Activated CD4-positive, CD25-positive, alpha-beta regulatory T cell (primary cell): ENCODE data around the gene EDC4.
"Not testable (repeated sequence)": the region's sequence is repeated elsewhere in the genome, so short reads cannot be mapped to it uniquely, and the experiment has no call there.

Experiments
- DNase-seq, 4 experiments: peaks; one replicate each; lab custom pipeline; 2025; lab: John Stamatoyannopoulos, UW

The EDC4 gene

DNA sequence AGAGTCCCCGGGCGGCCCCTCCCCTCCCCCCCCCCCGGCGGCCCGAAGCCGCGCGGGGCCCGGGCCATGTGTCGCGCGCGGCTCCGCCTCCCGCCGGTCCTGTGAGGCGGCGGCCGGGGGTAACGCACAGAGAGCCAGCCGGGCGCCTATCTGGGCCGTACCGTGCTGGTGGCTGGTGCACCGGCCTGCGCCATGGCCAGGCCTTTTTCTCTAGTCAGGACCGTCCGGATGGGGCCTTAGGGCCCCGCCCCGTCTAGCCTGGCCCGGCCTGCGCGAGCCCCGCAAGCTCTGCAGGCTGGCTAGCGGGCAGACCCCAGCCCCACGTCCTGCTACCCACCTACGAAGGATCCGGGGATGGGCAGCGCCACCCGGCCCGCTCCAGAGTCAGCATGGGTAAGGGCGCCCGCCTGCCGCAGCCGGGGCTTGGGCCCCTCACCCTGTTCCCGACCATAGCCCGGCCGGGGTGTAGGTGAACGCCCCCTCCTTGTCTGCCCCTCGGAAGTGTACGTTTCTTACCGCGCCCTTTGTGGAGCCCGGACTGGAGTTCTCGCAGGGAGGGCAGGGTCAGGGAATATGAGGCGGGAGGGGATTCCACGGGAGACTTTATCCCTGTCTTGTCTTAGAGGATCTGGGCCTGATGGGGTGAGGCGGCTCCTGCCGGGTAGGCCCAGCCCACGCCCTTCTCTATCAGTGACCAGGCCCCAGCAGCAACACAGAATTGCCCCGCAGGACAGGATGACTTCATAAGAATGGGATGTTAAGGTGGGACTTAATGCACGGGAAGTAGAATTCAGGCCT is 25.6 kb upstream of the EDC4 start, which contains the start of gene CENPT:
Gene CENPT (minus strand): TSS at position 630 of the 798 bp plus-strand sequence. CDS start 13,834 bp downstream, outside the sequence.
- DNase-seq: peak in 2 of 4 experiments; percentile 68 to 70

DNA sequence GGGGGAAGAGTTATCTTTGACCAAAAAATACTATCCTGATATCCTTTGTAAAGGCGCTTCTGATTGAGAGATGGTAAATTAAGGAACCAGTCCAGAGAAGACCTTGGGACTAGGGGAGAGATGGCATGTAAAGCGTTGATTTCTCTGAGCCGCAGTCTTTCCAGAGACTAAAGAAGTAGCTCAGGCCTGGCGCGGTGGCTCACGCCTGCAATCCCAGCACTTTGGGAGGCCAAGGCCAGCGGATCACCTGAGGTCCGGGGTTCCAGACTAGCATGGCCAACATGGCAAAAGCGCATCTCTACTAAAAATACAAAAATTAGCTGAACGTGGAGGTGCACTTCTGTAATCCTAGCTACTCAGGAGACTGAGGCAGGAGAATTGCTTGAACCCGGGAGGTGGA is 24.7 kb upstream of the EDC4 start:
- DNase-seq: no peak

DNA sequence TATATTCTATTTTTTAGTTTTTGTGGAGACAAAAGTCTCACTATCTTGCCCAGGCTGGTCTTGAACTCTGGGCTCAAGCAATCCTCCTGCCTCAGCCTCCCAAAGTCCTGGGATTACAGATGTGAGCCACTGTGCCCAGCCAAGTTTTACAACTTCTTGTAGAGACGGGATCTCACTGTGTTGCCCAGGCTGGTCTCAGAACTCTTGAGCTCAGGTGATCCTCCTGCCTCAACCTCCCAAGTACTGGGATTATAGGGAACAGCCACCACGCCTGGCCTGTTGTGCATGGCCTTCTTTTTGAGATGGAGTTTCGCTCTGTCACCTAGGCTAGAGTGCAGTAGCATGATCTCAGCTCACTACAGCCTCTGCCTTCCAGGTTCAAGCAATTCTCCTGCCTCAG is 19.2 kb upstream of the EDC4 start:
- DNase-seq: no peak

DNA sequence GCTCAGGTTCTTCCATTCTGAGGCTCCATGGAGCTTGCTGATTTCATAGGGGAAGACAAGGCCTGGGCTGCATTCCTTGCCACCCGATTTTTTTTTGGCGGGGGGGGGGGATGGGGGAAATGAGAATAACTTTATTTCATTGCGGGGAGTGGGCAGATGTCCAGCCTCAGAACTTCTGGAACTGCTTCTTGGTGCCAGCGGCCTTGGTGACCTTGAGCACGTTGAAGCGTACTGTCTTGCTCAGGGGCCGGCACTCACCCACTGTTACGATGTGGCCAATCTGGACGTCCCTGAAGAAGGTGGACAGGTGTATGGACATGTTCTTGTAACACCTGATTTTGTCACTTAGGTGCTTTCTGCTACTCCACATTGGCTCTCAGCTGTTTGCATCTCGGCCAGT is 17.1 kb upstream of the EDC4 start:
- no peak for DNase-seq

DNA sequence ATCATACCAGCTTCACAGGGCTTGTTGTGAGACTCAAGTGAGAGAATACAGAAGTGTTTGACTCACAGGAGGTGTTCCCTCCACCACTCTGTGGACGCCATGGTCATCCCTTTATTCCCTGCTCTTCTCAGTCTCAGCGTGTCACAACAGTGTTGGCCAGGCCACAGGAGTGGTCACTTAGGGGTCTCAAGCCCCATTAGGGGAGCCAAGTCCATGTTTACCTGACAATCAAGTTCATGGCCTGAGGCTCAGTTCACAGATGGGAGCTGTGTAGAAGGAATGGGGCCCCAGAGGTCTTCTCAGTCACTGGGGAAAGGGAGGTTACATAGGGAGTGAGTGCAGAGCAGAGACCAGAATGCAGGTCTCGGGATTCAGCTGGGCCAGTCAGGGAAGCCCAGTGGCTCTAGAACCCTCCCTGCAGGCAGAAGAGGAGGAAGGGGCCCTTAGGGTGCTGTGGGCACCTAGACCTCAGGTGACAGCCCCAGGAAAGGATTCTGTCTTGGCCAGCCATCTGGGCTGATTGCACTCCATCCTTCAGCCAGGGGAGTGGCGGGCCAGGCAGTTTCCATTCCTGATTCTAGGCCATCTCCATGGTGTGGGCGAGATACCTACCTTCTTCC is 15.8 kb upstream of the EDC4 start:
- no peak for DNase-seq

DNA sequence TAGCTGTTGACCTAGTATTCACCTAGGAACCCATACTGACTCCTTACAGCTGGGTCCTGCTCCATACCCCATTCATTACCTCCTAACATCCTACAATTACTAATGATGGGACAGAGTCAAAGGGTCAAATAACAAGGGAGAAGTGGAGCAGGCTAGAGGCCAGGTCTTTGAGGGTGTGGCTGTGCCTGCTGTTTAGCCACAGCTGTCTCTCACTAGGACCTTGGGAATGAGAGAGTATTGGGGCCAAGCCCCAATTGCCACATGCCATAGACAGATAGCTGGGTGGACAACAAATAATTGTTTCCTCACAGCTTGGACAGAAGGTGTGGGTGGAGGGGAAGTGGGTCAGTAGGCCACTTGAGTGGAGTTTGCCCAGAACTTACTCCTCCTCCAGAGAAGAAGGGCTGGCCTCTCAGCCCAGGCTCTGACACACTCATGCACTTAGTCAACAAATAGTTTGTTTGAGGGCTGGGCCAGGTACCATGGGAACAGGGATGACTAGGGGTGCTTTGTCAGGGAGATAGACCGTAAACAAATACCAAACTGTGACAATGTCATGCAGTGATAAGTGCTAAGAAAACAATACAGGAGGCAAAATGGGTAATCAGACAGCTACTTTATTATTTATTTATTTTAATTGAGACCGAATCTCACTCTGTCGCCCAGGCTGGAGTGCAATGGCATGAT is 15.2 kb upstream of the EDC4 start:
- DNase-seq: no peak

DNA sequence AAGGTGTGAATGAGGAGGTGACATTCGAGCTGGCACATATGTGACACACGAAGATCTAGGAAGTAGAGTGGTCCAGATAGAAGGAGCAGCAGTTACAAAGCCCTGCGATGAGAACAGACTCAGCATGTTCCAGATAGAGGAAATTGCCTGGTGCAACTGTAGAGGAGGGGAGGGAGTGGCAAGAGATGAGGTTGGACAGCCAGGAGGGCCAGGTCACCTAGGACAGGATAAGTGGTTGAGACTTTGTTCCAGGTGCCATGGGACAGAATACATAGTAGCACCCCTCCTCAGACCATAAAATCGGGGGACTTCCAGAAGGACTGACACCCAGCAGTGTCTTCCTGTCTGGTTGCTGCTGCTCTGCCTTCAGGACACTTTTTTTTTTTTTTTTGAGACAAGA is 14.4 kb upstream of the EDC4 start:
- no peak for DNase-seq

DNA sequence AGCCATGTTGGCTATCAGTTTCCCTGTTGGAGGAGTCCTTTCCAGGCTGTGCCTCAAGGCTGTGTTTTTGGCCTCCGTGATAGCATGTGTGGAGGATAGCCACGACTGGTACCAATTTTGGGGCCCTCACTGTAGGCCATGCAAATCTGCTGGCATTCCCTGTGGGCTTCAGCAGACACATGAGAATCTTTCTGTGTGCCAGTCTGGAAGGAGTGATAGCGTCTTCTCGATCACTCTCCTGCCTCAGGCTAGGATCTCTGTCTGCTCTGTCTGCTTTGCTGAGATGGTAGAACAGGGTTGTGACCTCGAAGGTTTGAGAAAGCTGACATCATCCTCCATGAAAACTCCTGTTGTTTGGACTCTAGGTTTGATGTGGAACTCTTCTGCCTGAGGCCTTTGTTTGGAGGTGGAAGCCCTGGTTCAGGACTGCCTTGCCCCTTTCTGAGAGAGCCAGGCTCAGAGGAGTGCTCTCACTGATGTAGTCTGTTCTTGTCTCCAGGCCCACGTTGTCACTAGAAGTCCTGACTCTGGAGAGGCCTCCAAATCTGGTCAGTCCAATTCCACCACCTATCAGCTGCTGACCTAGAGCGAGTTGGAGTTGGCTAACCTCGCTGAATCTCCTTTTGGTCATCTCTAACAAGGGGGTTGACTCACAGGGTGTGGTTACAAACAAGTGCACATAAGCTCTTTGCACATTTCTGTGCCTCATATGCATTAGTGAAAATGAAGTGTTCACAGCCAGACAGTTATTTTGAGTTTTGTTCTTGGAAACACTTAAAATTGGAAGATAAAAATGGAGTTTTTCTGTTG is 12.1 kb upstream of the EDC4 start:
- DNase-seq: no peak

DNA sequence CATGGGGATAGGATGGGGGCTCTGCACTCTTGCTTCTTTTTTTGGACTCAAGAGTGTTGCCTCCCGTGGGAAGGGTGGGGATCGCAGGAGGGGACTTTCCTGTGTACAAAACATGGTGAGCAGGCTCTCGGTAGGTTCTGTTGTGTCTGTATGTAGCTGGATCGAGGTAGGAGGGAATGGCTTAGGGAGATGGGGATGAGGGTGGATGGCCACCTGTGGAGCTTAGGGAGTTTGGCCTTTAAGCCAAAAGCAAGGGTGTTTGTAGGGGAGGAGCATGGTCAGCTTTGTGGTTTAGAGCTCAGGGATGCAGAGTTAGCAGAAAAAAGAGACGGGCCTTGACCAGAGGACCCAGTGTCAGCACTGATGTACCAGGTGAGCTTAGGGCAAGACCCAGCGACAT is 11.0 kb upstream of the EDC4 start:
- no peak for DNase-seq

DNA sequence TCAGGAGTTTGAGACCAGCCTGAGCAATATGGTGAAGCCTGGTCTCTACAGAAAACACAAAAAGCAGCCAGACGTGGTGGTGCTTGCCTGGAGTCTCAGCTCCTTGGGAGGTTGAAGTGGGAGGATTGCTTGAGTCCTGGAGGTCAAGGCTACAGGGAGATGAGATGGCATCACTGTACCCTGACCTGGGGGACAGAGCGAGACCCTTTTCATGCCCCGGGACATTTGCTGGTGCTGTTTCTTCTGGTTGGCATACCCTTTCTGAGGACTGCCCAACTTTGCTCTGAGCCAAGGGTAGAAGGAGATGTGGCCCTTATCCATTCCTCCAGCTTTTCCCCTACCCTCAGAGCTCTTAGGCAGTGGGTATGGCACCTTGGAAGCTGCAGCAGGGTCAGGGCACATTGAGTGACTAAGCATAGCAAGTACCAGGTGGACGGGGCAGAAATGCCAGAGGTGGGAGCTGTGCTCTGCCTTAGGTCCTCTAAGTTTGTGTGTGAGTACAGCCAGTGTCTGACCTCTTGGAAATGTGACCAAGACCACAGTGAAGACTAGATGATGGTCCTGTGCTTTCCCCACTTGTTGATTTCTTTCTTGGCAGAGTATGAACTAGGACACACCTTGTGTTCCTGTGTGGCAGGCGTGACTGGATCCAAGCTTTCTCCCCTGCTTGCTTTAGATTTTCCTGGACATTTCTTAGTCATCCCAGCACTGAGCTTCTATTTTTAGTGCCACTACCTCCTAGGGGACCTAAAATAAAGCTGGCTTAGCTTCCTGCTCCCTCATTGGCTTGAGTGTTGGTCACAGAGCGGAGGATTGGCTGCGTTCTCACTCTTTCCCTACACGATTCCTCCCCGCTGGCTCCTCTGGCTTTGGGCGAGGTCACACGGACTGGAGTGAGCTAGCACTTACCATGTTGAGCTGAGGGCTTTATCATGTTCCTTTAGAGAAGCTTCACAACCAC is 9.9 kb upstream of the EDC4 start:
- no peak for DNase-seq

DNA sequence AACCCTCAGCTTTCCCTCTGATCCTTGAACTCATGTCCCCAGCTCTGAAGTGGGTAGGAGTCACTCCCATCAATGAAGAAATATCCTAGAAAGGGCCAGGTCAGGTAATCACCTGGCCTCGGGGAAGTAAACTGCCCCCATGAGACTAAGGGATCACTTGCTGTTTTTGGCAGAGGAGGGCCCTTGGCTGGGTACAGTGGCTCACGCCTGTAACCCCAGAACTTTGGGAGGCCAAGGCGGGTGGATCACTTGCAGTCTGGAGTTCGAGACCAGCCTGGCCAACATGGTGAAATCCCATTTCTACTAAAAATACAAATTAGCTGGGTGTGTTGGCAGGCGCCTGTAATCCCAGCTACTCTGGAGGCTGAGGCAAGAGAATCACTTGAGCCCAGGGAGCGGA is 8.8 kb upstream of the EDC4 start:
- DNase-seq: not testable (repeated sequence)

DNA sequence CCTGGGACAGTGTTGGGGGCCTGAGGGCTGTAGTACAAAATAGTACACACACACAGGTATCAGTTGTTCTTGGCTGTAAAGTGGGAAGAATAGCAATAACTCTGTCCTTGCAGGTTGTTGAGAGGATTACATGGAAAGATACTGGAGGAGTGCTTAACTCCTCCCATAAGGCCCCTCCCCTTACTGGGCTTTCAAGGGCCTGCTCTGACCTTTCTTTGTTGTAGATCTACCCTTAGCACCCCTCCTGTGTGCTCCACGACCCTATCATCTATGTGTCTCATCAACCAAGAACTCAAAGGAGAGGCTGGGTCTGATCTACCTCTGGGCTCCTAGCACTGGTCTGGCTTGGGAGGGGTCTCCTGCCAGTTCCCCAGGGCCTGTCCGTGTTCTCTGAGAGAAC is 8.3 kb upstream of the EDC4 start:
- no peak for DNase-seq

DNA sequence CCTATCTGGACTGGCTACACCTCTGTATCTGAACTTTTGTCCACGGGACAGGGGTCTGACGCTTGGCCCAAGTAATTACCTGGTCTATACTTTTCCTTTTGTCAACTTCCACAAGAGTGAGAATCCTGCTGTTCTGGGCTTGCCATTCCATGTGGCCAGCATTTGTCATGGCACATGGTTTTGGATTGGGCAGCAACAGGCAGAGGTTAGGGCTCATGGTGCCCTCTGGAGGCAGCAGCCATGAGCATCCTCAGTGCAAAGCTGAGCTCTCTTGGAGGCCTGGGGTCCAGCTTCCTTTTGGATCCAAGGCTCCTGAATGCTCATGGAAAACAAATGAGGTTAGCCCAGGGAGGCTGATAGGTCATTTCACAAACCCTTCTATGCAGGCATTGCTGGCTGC is 7.5 kb upstream of the EDC4 start:
- DNase-seq: no peak

DNA sequence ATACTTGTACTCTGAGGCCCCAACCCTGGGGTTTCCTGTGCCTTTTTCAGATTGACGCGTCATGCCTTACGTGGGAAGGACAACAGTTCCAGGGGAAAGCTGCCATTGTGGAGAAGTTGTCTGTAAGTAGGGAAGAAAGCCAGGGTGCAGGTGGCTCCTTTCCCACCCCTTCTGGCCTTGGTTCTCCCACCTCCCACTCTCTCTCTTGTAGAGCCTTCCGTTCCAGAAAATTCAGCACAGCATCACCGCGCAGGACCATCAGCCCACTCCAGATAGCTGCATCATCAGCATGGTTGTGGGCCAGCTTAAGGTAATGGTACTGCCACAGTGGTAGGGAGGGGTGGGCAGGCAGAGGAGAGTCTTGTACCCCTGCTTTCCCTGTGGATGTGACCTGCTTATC is 4.6 kb upstream of the EDC4 start:
- no peak for DNase-seq

DNA sequence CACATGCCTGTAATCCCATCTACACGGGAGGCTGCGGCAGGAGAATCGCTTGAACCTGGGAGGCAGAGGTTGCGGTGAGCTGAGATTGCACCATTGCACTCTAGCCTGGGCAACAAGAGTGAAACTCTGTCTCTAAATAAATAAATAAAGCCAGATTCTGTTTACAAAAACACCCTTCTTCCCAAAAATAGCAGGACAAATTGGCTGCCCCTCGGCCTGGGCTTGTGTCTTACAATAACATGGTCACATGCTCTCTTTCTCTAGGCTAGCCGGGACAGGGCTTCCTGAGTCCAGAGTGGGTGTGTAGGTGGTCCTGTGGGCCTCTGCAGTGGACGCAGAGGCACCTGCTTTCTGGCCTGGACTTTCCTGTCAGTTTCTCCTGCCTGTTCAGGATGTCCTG is 3.2 kb upstream of the EDC4 start:
- DNase-seq: no peak

DNA sequence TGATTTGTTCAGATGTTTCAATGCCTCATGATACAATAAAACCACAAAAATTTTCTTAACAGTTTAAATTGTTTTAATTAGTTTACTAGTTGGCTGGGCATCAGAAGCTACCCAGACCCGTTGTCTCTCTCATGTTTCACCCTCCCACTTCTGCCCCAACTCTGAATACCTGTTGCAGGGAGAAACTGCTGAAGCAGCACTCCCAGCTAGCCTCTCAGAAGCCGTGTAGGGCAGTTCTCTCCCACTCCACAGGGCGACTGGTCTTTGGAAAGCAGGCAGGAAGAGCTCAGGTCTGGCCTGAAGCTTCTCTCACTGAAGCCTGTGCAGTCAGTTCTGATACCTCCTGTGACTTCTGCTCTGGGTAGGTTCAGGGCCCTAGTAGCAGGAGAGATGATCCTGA is 1.6 kb upstream of the EDC4 start:
- no peak for DNase-seq

DNA sequence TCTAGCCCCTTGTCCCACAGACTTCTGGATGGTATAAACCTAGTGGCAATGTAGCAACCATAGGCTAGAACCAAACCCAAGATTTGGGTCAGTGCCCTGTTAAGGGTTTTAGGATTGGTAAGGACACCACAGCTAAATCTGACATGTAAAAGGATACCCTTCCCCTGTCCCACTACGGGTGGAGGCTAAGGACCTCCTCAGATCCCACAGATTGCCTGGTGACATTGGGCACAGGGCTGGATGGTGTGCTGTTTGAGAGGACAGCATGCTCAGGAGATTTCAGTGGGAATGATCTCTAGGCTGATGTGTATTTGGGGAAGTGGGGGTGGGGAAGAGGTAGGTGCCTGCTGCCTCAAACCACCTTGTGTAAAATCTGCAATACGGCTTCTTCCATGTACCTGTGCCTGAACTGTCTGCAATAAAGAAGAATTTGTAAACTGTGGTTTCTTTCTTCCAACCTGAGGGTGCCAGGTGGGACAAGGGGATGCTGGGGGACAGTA is 671 bp upstream of the EDC4 start:
- DNase-seq: no peak

DNA sequence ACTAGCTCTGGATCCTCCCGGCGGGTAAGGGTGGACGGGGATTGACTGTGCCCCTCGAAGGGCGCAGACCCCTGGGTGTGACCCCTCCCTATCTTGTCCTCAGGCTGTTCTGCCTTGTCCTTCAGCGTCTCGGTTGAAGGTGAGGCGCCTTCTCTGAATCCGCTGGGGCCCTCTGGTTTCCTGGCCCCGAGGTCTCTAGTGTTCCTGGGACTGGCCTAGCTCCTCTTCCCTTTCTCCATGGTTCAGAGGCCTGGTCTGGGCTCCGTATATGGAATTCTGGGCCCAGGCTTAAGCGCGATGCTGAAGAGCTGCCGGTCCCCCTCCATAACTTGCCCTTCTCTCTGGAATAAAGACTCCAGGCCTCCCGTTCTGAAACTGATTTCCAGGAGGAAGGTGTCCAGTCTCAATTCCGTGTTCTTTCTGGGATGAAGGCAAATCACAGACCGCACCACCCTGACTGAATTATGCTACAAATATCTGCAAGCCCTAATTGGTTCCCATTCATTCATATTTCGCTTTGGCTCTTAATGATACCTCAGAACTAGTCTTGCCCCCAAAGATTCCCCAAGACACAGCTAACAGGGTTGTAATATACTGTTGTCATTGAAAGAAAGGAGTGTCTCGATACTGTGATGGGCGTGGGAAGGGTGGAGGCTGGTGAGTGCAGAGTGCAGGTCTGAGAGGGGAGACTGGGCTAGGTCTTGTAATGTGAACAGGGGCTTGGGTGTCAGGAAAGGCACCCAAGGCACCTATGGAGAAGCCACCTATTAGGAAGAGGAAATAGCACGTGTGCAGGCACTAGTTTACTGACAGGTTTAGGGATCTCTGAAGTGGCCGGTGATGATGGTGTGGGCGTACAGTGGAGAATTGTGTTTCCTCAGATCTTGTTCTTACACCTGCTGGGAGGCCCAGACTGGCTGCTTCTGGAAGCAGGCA is 851 bp downstream of the EDC4 start:
- DNase-seq: no peak

DNA sequence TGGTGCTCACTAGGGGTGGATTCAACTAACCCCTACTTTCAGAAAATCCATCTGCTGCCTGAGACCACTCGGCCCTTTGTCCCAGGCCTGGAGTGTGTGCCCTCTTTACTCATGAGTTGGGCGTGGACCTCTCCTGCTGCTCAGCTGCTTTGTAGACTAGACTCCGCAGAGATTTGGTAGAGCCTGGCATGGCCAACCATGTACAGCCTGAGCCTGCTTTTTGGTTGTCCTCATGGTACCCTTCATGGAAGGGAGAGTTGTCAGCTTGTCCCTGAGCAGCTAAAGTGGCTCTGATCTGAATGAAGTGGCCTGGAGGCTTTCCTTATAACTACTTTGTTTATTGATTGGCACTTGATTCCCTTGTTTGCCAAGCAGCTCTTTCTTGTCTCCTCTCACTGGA is 1.5 kb downstream of the EDC4 start:
- DNase-seq: no peak

DNA sequence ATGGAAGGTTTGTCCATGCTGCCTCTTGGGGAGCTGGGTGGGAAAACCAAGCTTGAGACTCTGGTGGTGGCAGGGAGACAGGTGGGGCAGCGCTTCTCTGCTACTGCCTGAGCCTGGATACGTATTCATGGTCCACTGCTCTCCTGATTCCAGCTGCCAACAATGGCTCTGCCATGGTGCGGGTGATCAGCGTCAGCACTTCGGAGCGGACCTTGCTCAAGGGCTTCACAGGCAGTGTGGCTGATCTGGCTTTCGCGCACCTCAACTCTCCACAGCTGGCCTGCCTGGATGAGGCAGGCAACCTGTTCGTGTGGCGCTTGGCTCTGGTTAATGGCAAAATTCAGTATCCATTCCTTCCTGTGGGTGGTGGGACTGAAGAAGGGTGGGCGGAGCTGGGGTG is 4.2 kb downstream of the EDC4 start:
- DNase-seq: no peak
